Stimulated activated CD8-positive, alpha-beta memory T cell treated with anti-CD3 and anti-CD28 coated beads, Interleukin-2, amount 100 ng/mL, for 48 hours (primary cell): Measurements from ENCODE around the gene SPATA21.

ENCODE experiments used
- DNase-seq, 2 donors: peaks; one replicate each; pipeline ENCODE4 v3.0.0-alpha.2; 2020; ENCODE audit warnings: low read depth in 2 of 2

SPATA21 gene

DNA sequence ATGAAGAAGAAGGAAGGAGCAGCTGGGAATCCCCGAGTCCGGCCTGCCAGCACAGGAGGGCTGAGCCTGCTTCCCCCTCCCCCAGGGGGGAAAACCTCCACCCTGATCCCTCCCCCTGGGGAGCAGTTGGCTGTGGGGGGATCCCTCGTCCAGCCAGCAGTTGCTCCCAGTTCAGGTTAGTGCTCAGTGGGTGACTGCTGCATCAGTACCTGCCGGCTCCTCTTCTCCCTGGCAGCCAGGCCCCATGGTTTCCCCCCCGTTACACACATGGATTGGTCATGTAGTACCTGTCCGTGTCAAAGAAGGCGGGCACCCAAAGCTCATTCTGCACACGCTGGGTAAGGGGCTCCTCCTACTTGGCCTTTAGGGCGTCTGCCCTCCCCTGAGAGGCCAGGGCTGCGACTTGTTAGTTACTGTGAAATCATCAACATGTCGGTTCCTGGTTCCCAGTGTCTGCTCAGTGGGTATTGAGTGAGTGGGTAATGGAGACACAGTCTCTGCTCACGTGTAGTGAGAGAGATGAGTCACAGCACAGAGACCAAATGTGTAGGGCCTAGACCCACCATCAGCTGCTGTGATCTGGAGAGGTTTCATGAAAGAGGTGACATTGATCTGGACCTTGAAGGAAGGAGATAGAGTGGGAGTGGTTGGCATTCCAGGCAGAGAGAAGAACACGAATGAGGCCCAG, 14.8 kb upstream of the SPATA21 start:
- DNase-seq: no peak

DNA sequence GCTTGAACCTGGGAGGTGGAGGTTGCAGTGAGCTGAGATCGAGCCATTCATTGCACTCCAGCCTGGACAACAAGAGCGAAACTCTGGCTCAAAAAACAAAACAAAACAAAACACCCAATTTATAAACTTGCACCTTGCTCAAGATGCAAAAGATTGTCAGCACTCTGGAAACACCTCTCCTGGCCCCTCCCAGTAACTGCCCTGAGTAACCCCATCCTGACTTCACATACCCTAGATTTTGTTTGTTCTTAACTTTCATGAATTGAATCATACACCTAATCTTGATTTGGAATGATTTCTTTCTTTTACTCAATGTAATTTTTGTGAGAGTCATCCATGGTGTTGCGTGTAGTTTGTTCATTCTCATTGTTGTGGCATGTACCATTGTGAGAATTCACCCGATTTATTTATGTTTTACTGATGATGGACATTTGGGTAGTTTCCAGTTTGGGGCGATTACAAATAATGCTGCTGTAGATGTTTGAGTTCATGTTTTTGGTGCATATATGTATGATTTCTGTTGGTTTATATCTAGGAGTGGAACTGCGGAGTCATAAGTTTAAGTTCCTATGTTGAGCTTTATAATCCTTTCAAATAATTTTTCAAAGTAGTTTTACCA, 13.7 kb upstream of the SPATA21 start:
- DNase-seq: no peak

DNA sequence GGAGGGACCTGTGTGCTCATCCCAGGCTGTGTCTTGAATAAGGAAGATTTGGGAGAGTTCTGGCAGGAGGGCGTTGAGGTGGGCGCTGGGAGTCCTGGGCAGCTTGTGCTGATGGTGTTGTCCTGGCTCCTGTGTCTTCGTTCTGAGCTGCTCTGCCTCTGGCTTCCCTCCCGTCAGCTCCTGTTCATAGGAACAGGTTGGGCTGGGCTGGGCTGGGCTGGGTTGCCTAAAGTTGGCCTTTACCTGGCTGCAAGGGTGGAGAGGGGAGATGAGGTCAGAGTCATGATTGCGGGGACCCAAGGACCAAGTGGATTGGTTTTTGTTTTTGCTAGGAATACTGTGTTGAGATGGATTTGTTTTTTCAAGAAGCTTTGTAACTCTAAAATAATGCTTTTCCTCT, 12.4 kb upstream of the SPATA21 start:
- no peak for DNase-seq

GRCh38 chr1:16449065-16449464, 11.8 kb upstream of the SPATA21 start:
- no peak for DNase-seq

- DNase-seq: no peak
Measured at GRCh38 chr1:16447641-16448040, 10.4 kb upstream of the SPATA21 start.

GRCh38 chr1:16446116-16446515, 8.9 kb upstream of the SPATA21 start:
- DNase-seq: no peak

GRCh38 chr1:16445052-16445451, 7.8 kb upstream of the SPATA21 start:
- DNase-seq: no peak

DNA sequence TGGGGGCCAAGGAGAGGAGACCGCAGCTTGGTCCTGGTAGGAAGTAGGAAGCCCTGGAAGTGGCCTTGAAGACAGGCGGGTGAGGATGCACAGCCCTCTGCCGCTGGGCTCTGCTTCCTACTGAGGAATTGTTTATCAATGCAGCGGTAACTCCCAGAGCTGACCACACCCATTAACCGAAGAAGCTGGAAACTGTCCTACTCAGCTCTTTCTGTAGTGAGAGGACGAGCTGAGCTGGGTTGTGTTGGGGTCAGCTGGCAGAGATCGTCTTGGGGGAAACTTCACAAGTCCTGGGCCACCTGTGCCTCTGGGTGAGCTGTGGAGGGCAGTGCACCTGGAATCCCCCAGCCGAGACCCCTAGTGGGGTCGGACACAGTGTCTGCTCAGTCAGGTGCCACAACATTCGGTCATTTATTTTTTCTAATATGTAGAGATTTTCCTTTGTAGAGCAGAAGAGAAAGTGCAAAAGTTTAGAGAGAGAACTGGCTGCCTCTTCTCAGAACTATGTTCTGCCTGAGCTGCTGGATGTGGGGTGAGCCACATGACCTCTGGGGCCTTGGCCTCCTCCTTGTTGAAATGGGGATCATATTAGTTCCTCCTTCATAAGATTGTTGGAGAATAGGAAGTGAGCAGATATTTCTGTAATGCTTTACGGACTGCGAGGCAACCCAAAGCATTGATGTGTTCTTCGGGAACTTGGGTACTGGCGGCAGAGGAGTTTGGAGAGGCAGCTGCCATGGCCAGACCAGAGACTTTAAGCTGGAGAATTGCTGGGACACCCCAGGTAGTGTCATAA, 6.9 kb upstream of the SPATA21 start:
- DNase-seq: no peak

DNA sequence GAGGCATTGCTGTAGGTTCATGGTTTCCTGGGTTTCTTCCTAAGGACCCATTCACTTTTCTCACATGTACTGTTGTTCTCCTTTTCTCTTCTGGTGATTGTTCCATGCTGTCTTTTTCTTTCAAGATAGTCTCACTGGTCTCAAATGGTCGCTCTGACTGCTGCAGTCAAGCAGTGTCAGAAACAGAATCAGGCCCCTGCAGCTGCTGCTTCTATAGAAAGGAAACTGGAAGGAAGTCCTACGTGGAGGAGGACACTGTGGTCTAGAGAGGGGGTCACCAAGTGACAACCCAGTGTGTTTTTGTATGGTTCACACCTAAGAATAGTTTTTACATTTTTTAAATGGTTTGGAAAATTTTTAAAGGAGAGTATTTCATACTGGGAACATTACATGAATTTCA, 5.7 kb upstream of the SPATA21 start:
- no peak for DNase-seq

DNA sequence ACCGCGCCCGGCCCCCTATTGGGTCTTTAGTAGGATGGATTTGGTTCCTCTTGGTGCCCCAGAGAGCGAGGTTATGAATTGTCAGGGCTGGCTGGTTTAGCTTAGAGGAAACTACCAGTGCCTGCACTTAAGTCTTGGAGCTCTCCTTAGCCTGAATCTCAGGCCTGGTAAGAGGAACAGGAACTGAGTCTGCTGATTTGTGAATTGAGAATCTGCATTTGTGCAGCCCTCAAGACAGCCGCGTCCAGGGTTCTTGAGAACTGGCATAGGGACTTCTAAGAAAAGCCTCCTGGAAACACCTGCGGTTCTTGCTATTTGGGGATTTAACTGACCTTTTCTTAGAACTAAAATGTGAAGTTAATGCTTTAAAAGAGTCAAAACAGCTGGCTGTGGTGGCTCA, 5.0 kb upstream of the SPATA21 start:
- no peak for DNase-seq

DNA sequence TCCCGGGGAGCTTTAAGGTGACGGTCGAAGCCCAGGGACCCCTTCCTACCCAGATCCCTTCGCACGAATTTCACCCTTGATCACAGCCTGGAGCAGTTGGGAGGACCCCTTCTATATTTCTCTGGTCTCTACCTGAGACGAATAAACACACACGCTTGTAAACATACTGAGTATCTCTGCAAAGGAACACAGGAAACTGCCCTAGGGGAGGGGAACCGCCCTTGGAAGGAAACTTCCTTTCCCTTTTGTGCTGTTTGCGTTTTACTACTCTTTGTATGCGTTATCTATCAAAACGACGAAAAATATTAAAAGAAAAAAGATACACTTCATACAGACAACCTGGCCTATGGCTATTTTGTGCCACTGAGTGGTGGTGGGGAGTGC, 4.0 kb upstream of the SPATA21 start:
- no peak for DNase-seq

DNA sequence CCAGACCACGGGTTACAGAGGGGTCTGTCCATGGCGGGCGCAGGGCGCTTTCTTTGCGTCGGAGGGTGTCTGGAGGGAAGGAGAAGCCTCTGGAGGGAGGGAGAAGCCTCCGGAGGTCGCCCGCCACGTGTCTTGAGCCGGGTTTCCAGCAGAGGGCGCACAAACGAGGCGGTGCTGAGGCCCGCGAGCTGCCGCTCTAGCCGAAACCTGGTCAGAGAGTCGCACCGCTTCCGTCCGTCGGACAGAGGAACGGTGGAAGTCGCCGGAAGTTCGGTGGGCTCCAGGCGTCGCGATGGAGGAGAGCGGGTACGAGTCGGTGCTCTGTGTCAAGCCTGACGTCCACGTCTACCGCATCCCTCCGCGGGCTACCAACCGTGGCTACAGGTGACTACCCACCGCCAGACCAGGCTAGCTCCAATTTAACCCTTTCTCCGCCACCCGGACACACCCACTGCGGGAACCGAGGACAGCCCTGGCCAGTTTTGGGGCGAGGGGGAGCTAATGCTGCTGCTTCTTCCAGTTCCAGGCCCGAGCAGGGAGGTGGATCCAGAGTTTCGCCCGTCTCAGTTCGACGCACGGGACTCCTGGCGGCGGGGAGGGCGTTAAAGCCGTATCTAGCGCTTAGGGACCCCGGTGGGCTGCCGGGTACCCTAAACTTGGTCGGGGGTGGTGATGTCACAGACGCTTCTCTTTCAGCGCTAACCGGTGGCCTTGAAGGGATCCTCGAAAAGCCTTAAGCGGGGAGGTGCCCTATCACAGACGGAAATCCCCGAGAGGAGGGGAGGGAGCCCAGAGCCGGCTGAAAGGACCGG, 3.5 kb upstream of the SPATA21 start, which contains the start of gene NECAP2:
Gene NECAP2, plus strand, starts transcription at position 255 of the 812 bp plus-strand sequence. Its CDS starts 38 bp downstream, at position 293.
- peak; percentile 96 to 98 for DNase-seq

- DNase-seq: no peak
Measured at GRCh38 chr1:16440131-16440469, 2.9 kb upstream of the SPATA21 start.

DNA sequence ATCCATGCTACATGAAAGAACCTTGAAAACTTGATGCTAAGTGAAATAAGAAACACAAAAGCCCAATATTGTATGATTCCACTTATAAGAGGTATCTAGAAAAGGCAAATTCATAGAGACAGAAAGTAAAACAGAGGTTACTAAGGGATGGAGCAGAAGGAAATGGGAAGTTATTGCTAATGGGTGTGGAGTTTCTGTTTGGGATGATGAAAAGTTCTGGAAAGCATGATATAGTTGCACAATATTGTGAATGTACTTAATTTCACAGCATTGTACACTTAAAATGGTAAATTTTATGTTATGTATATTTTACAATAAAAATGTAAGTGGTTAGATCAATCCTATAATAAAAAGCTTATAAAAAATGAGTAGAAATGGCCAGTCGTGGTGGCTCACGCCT, 1.7 kb upstream of the SPATA21 start:
- no peak for DNase-seq

DNA sequence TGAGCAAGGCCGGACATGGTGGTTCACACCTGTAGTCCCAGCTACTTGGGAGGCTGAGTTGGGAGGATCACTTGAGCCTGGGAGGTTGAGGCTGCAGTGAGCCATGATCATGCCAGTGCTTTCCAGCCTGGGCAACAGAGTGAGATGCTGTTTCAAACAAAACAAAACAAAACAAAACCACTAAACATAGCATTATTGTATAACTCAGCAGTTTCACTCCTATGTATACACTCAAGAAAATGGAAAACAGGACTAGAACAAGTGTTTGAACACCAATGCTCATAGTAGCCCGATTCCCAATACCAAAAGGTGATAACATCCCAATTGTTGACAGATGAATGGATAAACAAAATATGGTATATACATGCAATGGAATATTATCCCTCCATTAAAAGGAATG, 1.3 kb upstream of the SPATA21 start:
- DNase-seq: no peak

GRCh38 chr1:16434501-16434900, 2.7 kb downstream of the SPATA21 start:
- DNase-seq: no peak

GRCh38 chr1:16434007-16434406, 3.2 kb downstream of the SPATA21 start:
- no peak for DNase-seq

- DNase-seq: no peak
Measured at GRCh38 chr1:16433030-16433429, 4.2 kb downstream of the SPATA21 start.

- DNase-seq: no peak
Measured at GRCh38 chr1:16430606-16431005, 6.6 kb downstream of the SPATA21 start.

- no peak for DNase-seq
Measured at GRCh38 chr1:16425125-16426025, 11.8 kb downstream of the SPATA21 start.

DNA sequence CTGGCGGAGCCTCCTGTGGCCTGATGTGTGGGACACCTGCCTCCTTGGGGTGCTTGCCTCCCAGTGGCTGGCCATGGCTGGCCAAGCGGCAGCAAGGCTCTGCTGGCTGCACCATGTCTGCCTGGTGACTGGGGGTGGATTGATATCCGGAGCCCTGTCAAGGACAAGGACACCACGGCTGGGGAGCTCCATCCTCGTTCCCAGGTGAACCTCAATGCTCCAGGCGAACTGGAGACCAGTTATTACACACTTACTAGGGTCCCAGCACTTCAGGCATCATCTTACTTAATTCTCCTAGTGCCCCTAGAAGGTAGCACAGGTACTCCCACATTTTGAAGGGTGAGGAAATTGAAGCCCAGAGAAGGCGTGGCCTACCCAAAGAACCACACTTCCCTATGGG, 15.2 kb downstream of the SPATA21 start:
- no peak for DNase-seq
